ENCODE results near the gene TTBK1. TPM values are rescaled to one million over a fixed set of nuclear protein-coding genes. Genes with fewer than 3 reads are reported as not detected.

The TTBK1 gene
- total and polyA plus RNA-seq, 4 donors: 0.05 to 0.31 (median 0.12) TPM

DNA sequence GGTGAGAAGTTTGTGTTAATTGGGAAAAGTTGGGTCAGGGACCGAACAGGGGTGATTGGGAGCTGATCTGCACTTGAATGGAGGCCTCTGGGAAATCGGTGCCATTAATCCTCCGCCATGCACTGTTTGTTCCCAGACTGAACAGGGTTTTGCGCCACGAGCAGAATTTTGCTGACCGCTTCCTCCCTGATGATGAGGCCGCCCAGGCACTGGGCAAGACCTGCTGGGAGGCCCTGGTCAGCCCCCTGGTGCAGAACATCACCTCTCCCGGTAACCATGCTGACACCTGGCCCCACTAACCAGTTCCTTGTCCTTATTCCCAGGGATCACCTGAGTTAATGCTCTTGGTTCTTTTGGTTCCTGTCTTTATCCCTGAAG lies 39.6 kb upstream of the TTBK1 start:
- Histone ChIP-seq H3K27ac (ENCODE audit: low read depth in 1 of 2, low read length in 1 of 2) (no peak overlapping the region), H3K27me3 (ENCODE audit: control insufficient read depth in 3 of 3, insufficient read depth in 3 of 3, low read length in 2 of 3) (no peaks in the 10 kb centered on the region), H3K36me3 (ENCODE audit: control insufficient read depth in 4 of 4, insufficient read depth in 4 of 4, low read length in 4 of 4) (peaks cover 2 to 28% (median 5%) of the 10 kb centered on the region in 4 donors), H3K4me1 (ENCODE audit: control insufficient read depth in 5 of 5, insufficient read depth in 5 of 5, low read length in 5 of 5) (no peaks in the 10 kb centered on the region), H3K9ac (ENCODE audit: insufficient read depth in 1 of 2, low read length in 2 of 2) (no peak overlapping the region), H3K4me3 (no peak overlapping the region), H3K9me3 (ENCODE audit: control insufficient read depth in 4 of 4, insufficient read depth in 3 of 4, low read length in 3 of 4) (no peaks in the 10 kb centered on the region)
- 95 to 97% methylated on average over 8 of the region's 8 CpGs for WGBS, 2 donors
- TF ChIP-seq, protein P1, sequence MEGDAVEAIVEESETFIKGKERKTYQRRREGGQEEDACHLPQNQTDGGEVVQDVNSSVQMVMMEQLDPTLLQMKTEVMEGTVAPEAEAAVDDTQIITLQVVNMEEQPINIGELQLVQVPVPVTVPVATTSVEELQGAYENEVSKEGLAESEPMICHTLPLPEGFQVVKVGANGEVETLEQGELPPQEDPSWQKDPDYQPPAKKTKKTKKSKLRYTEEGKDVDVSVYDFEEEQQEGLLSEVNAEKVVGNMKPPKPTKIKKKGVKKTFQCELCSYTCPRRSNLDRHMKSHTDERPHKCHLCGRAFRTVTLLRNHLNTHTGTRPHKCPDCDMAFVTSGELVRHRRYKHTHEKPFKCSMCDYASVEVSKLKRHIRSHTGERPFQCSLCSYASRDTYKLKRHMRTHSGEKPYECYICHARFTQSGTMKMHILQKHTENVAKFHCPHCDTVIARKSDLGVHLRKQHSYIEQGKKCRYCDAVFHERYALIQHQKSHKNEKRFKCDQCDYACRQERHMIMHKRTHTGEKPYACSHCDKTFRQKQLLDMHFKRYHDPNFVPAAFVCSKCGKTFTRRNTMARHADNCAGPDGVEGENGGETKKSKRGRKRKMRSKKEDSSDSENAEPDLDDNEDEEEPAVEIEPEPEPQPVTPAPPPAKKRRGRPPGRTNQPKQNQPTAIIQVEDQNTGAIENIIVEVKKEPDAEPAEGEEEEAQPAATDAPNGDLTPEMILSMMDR (IDR thresholded peaks at IDR 0.05; ENCODE audit: control extremely low read depth, extremely low read depth): no peak
- no peak for DNase-seq
- ATAC-seq (ENCODE audit: insufficient read depth, low FRiP score): no peak

DNA sequence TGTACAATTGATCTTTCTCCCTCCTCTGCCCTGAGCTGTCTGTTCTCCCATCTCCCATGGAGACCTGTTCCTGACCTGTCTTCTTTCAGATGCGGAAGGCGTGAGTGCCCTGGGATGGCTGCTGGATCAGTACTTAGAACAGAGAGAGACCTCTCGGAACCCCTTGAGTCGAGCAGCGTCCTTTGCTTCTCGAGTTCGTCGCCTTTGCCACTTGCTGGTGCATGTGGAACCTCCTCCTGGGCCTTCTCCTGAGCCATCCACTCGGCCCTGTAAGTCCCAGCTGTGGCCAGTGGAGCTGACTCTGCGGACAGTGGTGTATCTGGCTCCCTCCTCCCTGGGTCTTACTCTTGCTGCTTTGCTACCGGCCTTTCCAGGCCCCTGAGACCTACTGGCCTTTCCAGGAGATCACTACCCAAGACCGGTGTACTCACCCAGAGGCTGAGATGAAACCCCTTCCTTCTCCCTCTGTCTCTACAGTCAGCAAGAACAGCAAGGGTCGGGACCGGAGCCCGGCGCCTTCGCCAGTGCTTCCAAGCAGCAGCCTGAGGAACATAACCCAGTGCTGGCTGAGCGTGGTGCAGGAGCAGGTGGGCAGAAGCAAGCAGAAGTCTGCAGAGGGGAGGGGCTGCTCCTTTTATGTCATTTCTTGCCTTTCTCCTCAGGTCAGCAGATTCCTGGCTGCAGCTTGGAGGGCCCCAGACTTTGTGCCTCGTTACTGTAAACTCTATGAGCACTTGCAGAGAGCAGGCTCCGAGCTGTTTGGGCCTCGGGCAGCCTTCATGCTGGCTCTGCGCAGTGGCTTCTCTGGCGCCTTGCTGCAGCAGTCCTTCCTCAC lies 38.8 kb upstream of the TTBK1 start:
- no peak overlapping the region for H3K9ac ChIP-seq (ENCODE audit: insufficient read depth in 1 of 2, low read length in 2 of 2)
- ATAC-seq (ENCODE audit: insufficient read depth, low FRiP score) (no peak), DNase-seq (no peak)
- H3K27me3 ChIP-seq (ENCODE audit: control insufficient read depth in 3 of 3, insufficient read depth in 3 of 3, low read length in 2 of 3): no peaks in the 10 kb centered on the region
- 95 to 97% methylated on average over 23 of the region's 23 CpGs for WGBS, 2 donors
- TF ChIP-seq, protein P1 (IDR thresholded peaks at IDR 0.05; ENCODE audit: control extremely low read depth, extremely low read depth): no peak
- H3K27ac ChIP-seq (ENCODE audit: low read depth in 1 of 2, low read length in 1 of 2): no peak overlapping the region
- no peaks in the 10 kb centered on the region for H3K9me3 ChIP-seq (ENCODE audit: control insufficient read depth in 4 of 4, insufficient read depth in 3 of 4, low read length in 3 of 4)
- H3K4me1 ChIP-seq (ENCODE audit: control insufficient read depth in 5 of 5, insufficient read depth in 5 of 5, low read length in 5 of 5): no peaks in the 10 kb centered on the region
- H3K4me3 ChIP-seq: no peak overlapping the region
- peaks cover 2 to 25% (median 5%) of the 10 kb centered on the region in 4 donors for H3K36me3 ChIP-seq (ENCODE audit: control insufficient read depth in 4 of 4, insufficient read depth in 4 of 4, low read length in 4 of 4)

- H3K27me3 ChIP-seq (ENCODE audit: control insufficient read depth in 3 of 3, insufficient read depth in 3 of 3, low read length in 2 of 3): no peaks in the 10 kb centered on the region
- ATAC-seq (ENCODE audit: insufficient read depth, low FRiP score) (no peak), DNase-seq (no peak)
- H3K4me3 ChIP-seq: peak overlapping the region; percentile 8
- H3K4me1 ChIP-seq (ENCODE audit: control insufficient read depth in 5 of 5, insufficient read depth in 5 of 5, low read length in 5 of 5): no peaks in the 10 kb centered on the region
- no peaks in the 10 kb centered on the region for H3K9me3 ChIP-seq (ENCODE audit: control insufficient read depth in 4 of 4, insufficient read depth in 3 of 4, low read length in 3 of 4)
- H3K36me3 ChIP-seq (ENCODE audit: control insufficient read depth in 4 of 4, insufficient read depth in 4 of 4, low read length in 4 of 4): peaks cover under 1 to 16% (median 3%) of the 10 kb centered on the region in 4 donors
- TF ChIP-seq, protein P1 (IDR thresholded peaks at IDR 0.05; ENCODE audit: control extremely low read depth, extremely low read depth): no peak
- WGBS, 2 donors: 93 to 96% methylated on average over 10 of the region's 10 CpGs
- no peak overlapping the region for H3K27ac ChIP-seq (ENCODE audit: low read depth in 1 of 2, low read length in 1 of 2)
- no peak overlapping the region for H3K9ac ChIP-seq (ENCODE audit: insufficient read depth in 1 of 2, low read length in 2 of 2)
Measured at GRCh38 chr6:43205849-43206248, 37.4 kb upstream of the TTBK1 start.

Data from lung (tissue), 12 donors.